ENCODE results near the gene NRG3. TPM values are rescaled to one million over a fixed set of nuclear protein-coding genes. Genes with fewer than 3 reads are reported as not detected.

NRG3 gene
- polyA plus RNA-seq, 2 donors = 0.01 to 0.04 TPM

DNA sequence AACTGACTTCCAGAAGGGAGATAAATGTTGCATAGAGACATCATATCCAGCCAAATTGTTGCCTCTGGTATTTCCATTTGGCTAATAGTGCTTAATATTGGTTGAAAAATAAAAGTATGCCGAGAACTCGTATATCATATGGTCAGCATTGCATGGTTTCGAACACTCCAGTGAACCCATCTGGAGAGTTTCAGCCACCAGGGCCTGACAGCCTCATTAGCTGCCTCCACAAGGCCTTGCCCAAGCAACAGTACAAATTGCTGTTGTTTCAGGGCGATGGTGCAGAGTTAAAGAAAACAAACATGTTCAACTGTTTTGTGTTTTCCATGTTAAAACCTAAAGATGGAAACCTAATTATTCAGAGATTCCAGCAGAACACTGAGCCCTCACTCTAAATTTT lies 28.5 kb downstream of the NRG3 start:
- H3K36me3 ChIP-seq (ENCODE audit: control insufficient read depth in 2 of 2, insufficient read depth in 2 of 2, low read length in 1 of 2) = no peaks in the 10 kb centered on the region
- no peak overlapping the region for H3K4me3 ChIP-seq (ENCODE audit: low read depth in 1 of 2, low read length in 2 of 2)
- no peak overlapping the region for H3K27ac ChIP-seq (ENCODE audit: low read depth in 2 of 2, low read length in 1 of 2)
- WGBS, 2 donors = 71 to 77% methylated on average over 4 of the region's 4 CpGs
- H3K27me3 ChIP-seq (ENCODE audit: control insufficient read depth in 1 of 2, insufficient read depth in 2 of 2, low read length in 2 of 2) = no peaks in the 10 kb centered on the region
- H3K4me1 ChIP-seq (ENCODE audit: control insufficient read depth in 2 of 2, insufficient read depth in 2 of 2, low read length in 1 of 2) = no peaks in the 10 kb centered on the region
- no peaks in the 10 kb centered on the region for H3K9me3 ChIP-seq (ENCODE audit: control insufficient read depth in 2 of 2, insufficient read depth in 1 of 2, low read depth in 1 of 2, low read length in 1 of 2)

DNA sequence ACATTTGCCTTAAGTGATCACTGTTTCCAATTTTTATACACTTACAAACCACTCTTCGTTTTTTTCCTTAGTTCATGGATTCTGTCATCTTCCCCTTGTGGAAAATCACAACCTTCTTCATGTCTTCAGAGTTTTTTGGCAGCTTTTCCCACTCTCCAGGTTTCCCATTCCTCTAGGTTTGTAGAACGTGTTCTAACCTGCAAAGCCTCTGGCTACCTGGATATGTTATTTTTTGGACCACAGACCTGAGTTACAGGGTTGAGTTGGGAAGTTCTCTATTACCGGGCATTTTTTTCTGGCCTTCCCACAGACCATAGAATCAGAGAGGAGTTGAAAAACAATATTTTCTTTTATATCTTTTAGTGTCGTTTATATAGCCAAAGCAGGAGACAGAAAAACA lies 30.2 kb downstream of the NRG3 start:
- no peak overlapping the region for H3K4me3 ChIP-seq (ENCODE audit: low read depth in 1 of 2, low read length in 2 of 2)
- H3K9me3 ChIP-seq (ENCODE audit: control insufficient read depth in 2 of 2, insufficient read depth in 1 of 2, low read depth in 1 of 2, low read length in 1 of 2) = no peaks in the 10 kb centered on the region
- WGBS, 2 donors = 49 to 74% methylated on average over 4 of the region's 4 CpGs
- no peaks in the 10 kb centered on the region for H3K36me3 ChIP-seq (ENCODE audit: control insufficient read depth in 2 of 2, insufficient read depth in 2 of 2, low read length in 1 of 2)
- no peaks in the 10 kb centered on the region for H3K4me1 ChIP-seq (ENCODE audit: control insufficient read depth in 2 of 2, insufficient read depth in 2 of 2, low read length in 1 of 2)
- no peaks in the 10 kb centered on the region for H3K27me3 ChIP-seq (ENCODE audit: control insufficient read depth in 1 of 2, insufficient read depth in 2 of 2, low read length in 2 of 2)
- no peak overlapping the region for H3K27ac ChIP-seq (ENCODE audit: low read depth in 2 of 2, low read length in 1 of 2)

DNA sequence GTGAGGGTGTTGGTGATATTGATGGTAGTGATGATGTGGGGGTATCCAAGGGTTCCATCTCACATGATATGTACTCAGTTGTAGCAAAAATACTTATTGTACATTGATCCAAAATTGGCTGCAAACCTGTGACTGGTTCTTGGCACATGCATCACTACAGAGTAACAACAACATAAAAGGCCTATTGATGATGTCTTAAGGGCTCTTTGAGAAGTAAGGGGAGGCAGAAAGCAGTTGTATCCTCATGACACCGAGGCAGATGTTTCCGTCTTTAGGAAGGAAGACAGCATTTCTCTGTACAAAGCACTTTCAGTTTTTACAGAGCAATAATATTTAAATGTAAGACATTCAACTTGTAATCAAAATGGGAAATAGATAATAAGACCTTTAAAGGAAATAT lies 34.5 kb downstream of the NRG3 start:
- WGBS, 2 donors = 78 to 90% methylated on average over 2 of the region's 2 CpGs
- Histone ChIP-seq H3K9me3 (ENCODE audit: control insufficient read depth in 2 of 2, insufficient read depth in 1 of 2, low read depth in 1 of 2, low read length in 1 of 2) (no peaks in the 10 kb centered on the region), H3K27me3 (ENCODE audit: control insufficient read depth in 1 of 2, insufficient read depth in 2 of 2, low read length in 2 of 2) (no peaks in the 10 kb centered on the region)

DNA sequence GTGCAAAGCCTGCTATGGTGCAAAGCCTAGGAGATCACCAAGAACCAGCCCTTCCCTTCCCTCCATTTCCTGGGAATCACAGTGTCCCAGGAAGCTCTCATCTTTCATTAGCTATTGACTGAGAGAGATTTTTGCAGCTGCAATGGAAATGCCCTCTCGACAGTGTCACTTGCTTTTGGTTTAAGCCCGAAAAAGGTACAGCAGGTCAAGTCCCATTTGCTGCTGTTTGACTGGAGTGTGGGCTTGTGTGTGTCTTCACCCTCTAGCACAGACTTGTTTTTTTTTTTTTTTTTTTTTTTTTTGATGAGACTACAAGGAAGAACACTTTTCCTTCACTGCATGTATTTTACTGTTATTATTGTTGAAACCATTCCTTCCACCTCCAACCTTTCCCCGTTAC lies 36.3 kb downstream of the NRG3 start:
- Histone ChIP-seq H3K4me1 (ENCODE audit: control insufficient read depth in 2 of 2, insufficient read depth in 2 of 2, low read length in 1 of 2) (no peaks in the 10 kb centered on the region), H3K9me3 (ENCODE audit: control insufficient read depth in 2 of 2, insufficient read depth in 1 of 2, low read depth in 1 of 2, low read length in 1 of 2) (no peaks in the 10 kb centered on the region)
- whole genome bisulfite sequencing, 2 donors = 84 to 92% methylated on average over 3 of the region's 3 CpGs

More for the DNA sequence above, 34.5 kb downstream of the NRG3 start:
- no peaks in the 10 kb centered on the region for H3K4me1 ChIP-seq (ENCODE audit: control insufficient read depth in 2 of 2, insufficient read depth in 2 of 2, low read length in 1 of 2)
- no peak overlapping the region for H3K27ac ChIP-seq (ENCODE audit: low read depth in 2 of 2, low read length in 1 of 2)
- no peaks in the 10 kb centered on the region for H3K36me3 ChIP-seq (ENCODE audit: control insufficient read depth in 2 of 2, insufficient read depth in 2 of 2, low read length in 1 of 2)
- no peak overlapping the region for H3K4me3 ChIP-seq (ENCODE audit: low read depth in 1 of 2, low read length in 2 of 2)

DNA sequence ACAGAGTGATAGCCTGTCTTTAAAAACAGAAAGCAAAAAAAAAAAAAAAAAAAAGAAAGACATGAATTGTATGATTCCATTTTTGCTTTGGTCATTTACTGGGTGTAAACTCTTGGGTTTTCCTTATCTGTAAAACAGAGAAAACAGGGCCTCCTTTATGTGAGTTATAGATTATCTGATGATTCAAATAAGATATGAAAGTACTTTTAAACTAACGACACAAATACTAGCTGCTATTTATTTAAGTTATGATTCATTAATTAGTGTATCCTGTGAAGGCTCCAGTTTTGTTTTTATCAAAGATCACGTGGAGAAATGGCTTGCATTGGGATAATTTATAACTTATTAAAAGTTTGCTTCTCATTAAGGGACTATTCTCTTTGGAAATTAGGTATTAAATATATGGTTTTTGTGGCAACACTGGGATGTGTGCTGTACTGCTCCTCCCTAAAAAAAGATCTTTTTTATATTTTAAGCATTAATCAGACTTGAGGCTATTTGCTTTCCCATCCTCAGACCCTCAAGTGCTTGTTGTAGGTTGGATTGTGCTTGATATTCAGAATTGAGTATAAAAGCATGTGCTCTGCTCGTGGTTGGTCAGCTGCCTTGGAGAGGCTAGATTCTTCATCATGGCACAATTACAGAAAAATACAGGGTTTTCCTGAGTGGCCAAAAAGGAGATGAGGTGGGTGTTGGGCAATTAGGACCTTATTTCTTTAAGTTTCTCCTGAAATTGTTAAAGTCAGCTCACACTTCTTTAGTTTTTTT lies 39.9 kb downstream of the NRG3 start:
- no peaks in the 10 kb centered on the region for H3K4me1 ChIP-seq (ENCODE audit: control insufficient read depth in 2 of 2, insufficient read depth in 2 of 2, low read length in 1 of 2)
- H3K27ac ChIP-seq (ENCODE audit: low read depth in 2 of 2, low read length in 1 of 2) = no peak overlapping the region
- no peaks in the 10 kb centered on the region for H3K9me3 ChIP-seq (ENCODE audit: control insufficient read depth in 2 of 2, insufficient read depth in 1 of 2, low read depth in 1 of 2, low read length in 1 of 2)
- no peaks in the 10 kb centered on the region for H3K27me3 ChIP-seq (ENCODE audit: control insufficient read depth in 1 of 2, insufficient read depth in 2 of 2, low read length in 2 of 2)
- H3K36me3 ChIP-seq (ENCODE audit: control insufficient read depth in 2 of 2, insufficient read depth in 2 of 2, low read length in 1 of 2) = no peaks in the 10 kb centered on the region
- WGBS, 2 donors = 46 to 48% methylated on average over 3 of the region's 3 CpGs
- no peak overlapping the region for H3K4me3 ChIP-seq (ENCODE audit: low read depth in 1 of 2, low read length in 2 of 2)

More for the DNA sequence above, 36.3 kb downstream of the NRG3 start:
- H3K27me3 ChIP-seq (ENCODE audit: control insufficient read depth in 1 of 2, insufficient read depth in 2 of 2, low read length in 2 of 2) = no peaks in the 10 kb centered on the region
- H3K4me3 ChIP-seq (ENCODE audit: low read depth in 1 of 2, low read length in 2 of 2) = no peak overlapping the region
- no peak overlapping the region for H3K27ac ChIP-seq (ENCODE audit: low read depth in 2 of 2, low read length in 1 of 2)
- H3K36me3 ChIP-seq (ENCODE audit: control insufficient read depth in 2 of 2, insufficient read depth in 2 of 2, low read length in 1 of 2) = no peaks in the 10 kb centered on the region

DNA sequence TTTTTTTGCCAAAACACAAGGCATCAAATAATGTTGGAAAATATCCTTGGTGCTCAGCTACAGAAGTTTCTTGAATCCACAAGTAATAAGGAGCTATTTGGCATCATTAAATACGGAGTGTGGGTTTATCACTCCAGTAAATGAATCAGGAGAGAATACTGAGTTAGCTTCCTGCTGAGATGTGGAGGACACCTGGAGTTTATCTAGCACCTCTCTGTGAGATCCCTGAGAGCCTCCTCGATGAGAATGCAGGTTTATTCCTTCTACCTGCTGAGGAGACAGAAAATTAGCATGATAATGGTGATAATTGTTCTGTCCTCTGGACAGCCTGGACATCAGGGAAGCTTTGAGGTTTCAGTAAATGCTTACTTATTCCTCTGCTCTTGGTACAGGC lies 40.5 kb downstream of the NRG3 start:
- Histone ChIP-seq H3K4me3 (ENCODE audit: low read depth in 1 of 2, low read length in 2 of 2) (no peak overlapping the region), H3K9me3 (ENCODE audit: control insufficient read depth in 2 of 2, insufficient read depth in 1 of 2, low read depth in 1 of 2, low read length in 1 of 2) (no peaks in the 10 kb centered on the region), H3K27ac (ENCODE audit: low read depth in 2 of 2, low read length in 1 of 2) (no peak overlapping the region), H3K4me1 (ENCODE audit: control insufficient read depth in 2 of 2, insufficient read depth in 2 of 2, low read length in 1 of 2) (no peaks in the 10 kb centered on the region), H3K27me3 (ENCODE audit: control insufficient read depth in 1 of 2, insufficient read depth in 2 of 2, low read length in 2 of 2) (no peaks in the 10 kb centered on the region), H3K36me3 (ENCODE audit: control insufficient read depth in 2 of 2, insufficient read depth in 2 of 2, low read length in 1 of 2) (no peaks in the 10 kb centered on the region)
- WGBS, 2 donors = 27 to 30% methylated on average over 2 of the region's 2 CpGs

DNA sequence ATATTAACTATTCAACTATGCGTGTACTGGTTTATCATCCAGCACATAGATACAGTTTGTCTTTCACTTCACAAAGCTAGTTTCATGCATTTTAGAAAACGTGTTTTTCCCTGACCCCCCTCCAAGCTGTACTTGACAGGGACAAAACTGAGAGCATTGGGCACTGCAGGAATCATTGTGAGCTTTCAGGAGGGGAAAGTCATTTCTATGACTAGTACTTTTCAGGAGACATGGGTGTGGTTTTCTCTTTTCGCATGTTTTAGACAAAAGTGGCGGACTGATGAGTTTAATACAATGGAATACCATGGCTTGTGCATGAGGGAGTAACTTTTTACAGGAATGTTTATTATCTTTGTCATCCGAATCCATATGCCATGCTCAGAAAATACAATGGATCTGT lies 42.7 kb downstream of the NRG3 start:
- Histone ChIP-seq H3K27ac (ENCODE audit: low read depth in 2 of 2, low read length in 1 of 2) (no peak overlapping the region), H3K4me1 (ENCODE audit: control insufficient read depth in 2 of 2, insufficient read depth in 2 of 2, low read length in 1 of 2) (no peaks in the 10 kb centered on the region), H3K27me3 (ENCODE audit: control insufficient read depth in 1 of 2, insufficient read depth in 2 of 2, low read length in 2 of 2) (no peaks in the 10 kb centered on the region), H3K36me3 (ENCODE audit: control insufficient read depth in 2 of 2, insufficient read depth in 2 of 2, low read length in 1 of 2) (no peaks in the 10 kb centered on the region), H3K4me3 (ENCODE audit: low read depth in 1 of 2, low read length in 2 of 2) (no peak overlapping the region), H3K9me3 (ENCODE audit: control insufficient read depth in 2 of 2, insufficient read depth in 1 of 2, low read depth in 1 of 2, low read length in 1 of 2) (no peaks in the 10 kb centered on the region)
- 64 to 67% methylated on average over 5 of the region's 5 CpGs for WGBS, 2 donors

DNA sequence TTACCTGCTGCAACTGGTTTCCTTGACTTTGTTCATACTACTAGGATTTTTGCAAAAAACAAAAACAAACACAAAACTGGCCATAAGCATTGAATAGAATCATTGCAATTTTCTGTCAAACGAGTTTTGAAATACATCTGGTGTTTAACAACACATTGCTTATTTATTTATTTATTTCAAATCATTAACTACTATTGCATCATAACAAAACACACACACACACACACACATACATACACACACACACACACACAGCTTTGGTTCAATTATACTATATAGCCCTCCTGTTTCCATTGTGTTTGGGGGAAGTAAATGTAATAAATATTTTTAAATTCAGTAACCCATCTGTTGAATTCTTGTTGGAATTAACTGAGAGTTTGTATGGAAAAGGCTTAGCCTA lies 43.8 kb downstream of the NRG3 start:
- H3K4me1 ChIP-seq (ENCODE audit: control insufficient read depth in 2 of 2, insufficient read depth in 2 of 2, low read length in 1 of 2) = no peaks in the 10 kb centered on the region
- H3K27me3 ChIP-seq (ENCODE audit: control insufficient read depth in 1 of 2, insufficient read depth in 2 of 2, low read length in 2 of 2) = no peaks in the 10 kb centered on the region
- no peak overlapping the region for H3K27ac ChIP-seq (ENCODE audit: low read depth in 2 of 2, low read length in 1 of 2)
- WGBS, 2 donors = 26 to 35% methylated on average over 1 of the region's 1 CpG
- H3K36me3 ChIP-seq (ENCODE audit: control insufficient read depth in 2 of 2, insufficient read depth in 2 of 2, low read length in 1 of 2) = no peaks in the 10 kb centered on the region
- H3K4me3 ChIP-seq (ENCODE audit: low read depth in 1 of 2, low read length in 2 of 2) = no peak overlapping the region
- no peaks in the 10 kb centered on the region for H3K9me3 ChIP-seq (ENCODE audit: control insufficient read depth in 2 of 2, insufficient read depth in 1 of 2, low read depth in 1 of 2, low read length in 1 of 2)

DNA sequence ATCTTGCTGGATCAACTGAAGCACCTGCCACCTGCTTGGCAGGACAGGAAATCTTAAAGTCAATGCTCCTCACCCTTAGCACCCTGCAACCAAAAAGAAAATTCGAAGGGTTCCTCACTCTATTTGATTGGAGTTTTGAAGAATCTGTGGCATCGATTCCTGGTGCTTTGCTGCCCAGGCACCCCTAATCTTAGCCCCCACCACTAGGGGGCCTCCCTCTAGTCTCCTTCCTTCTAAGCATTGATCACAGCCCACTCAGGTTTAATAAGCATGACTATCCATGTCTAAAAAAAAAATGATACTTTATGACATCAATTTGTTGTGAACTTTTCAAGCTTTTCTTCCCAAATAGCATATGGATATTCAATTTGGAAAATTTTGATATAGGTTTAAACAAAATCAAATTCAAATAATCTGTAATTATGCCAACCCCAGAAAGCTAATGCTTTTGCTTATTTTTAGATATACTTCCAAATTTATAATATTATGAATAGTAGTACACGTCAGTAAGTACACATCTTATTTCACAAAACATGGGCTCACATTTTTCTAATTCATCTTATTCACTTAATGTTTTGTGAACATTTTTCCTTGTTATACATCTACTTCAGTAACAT lies 45.3 kb downstream of the NRG3 start:
- no peaks in the 10 kb centered on the region for H3K4me1 ChIP-seq (ENCODE audit: control insufficient read depth in 2 of 2, insufficient read depth in 2 of 2, low read length in 1 of 2)
- WGBS, 2 donors = 67 to 71% methylated on average over 3 of the region's 3 CpGs
- no peaks in the 10 kb centered on the region for H3K36me3 ChIP-seq (ENCODE audit: control insufficient read depth in 2 of 2, insufficient read depth in 2 of 2, low read length in 1 of 2)

DNA sequence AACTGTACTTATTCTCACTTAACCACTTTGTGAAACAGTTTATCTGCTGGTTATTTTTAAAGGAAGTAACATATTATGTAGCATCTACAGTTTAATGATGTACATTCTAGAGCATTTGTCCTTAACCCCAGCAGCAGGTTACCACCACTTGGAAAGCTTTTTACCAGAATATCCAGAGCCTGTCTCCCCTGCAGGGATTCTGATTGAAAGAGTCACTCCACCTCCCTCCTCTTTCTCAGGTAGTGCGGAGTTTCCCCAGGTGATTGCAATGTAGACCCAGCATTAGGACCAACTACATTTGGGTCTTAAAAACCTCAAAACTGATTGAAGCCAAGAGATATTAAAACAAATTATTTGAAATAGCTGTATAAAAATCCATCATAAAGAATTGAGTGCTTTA lies 53.1 kb downstream of the NRG3 start:
- 90 to 98% methylated on average over 1 of the region's 1 CpG for WGBS, 2 donors
- H3K36me3 ChIP-seq (ENCODE audit: control insufficient read depth in 2 of 2, insufficient read depth in 2 of 2, low read length in 1 of 2) = no peaks in the 10 kb centered on the region
- H3K4me3 ChIP-seq (ENCODE audit: low read depth in 1 of 2, low read length in 2 of 2) = no peak overlapping the region
- no peak overlapping the region for H3K27ac ChIP-seq (ENCODE audit: low read depth in 2 of 2, low read length in 1 of 2)
- no peaks in the 10 kb centered on the region for H3K27me3 ChIP-seq (ENCODE audit: control insufficient read depth in 1 of 2, insufficient read depth in 2 of 2, low read length in 2 of 2)
- no peaks in the 10 kb centered on the region for H3K4me1 ChIP-seq (ENCODE audit: control insufficient read depth in 2 of 2, insufficient read depth in 2 of 2, low read length in 1 of 2)
- H3K9me3 ChIP-seq (ENCODE audit: control insufficient read depth in 2 of 2, insufficient read depth in 1 of 2, low read depth in 1 of 2, low read length in 1 of 2) = no peaks in the 10 kb centered on the region

More for the DNA sequence above, 45.3 kb downstream of the NRG3 start:
- no peaks in the 10 kb centered on the region for H3K27me3 ChIP-seq (ENCODE audit: control insufficient read depth in 1 of 2, insufficient read depth in 2 of 2, low read length in 2 of 2)
- H3K9me3 ChIP-seq (ENCODE audit: control insufficient read depth in 2 of 2, insufficient read depth in 1 of 2, low read depth in 1 of 2, low read length in 1 of 2) = no peaks in the 10 kb centered on the region
- no peak overlapping the region for H3K4me3 ChIP-seq (ENCODE audit: low read depth in 1 of 2, low read length in 2 of 2)
- H3K27ac ChIP-seq (ENCODE audit: low read depth in 2 of 2, low read length in 1 of 2) = no peak overlapping the region

Measured in esophagus (tissue), 2 donors.